SK-N-MC (cell line): ENCODE results near the gene PAM16.
A peak's percentile ranks its signal among the peaks of the same experiment; 100 is the strongest.

Experiments
- DNase-seq: peaks from one replicate; pipeline ENCODE4 v3.0.0-alpha.2; 2011; ENCODE audit warnings: low read depth, low spot score
- H3K27ac ChIP-seq: fragments of 200-600 bp; sonication (generic); 2 replicates; pipeline ENCODE4 v1.5.1; 2016; ENCODE audit warnings: mixed run types
- H3K36me3 ChIP-seq: fragments of 200-600 bp; sonication (generic); 2 replicates; pipeline ENCODE4 v1.6.1; 2017; ENCODE audit warnings: antibody characterized with exemption, low read length, mixed read lengths; ENCODE audit not compliant: insufficient read depth
- H3K4me3 ChIP-seq: fragments of 200-600 bp; sonication (generic); 2 replicates; pipeline ENCODE4 v1.5.1; 2016
- H3K9ac ChIP-seq: fragments of 200-600 bp; sonication (generic); 2 replicates; pipeline ENCODE4 v1.8.0; 2017; ENCODE audit warnings: mixed run types, mixed read lengths; ENCODE audit not compliant: insufficient read length
- H3K9me3 ChIP-seq: fragments of 200-600 bp; sonication (generic); 2 replicates; pipeline ENCODE4 v1.6.1; 2017; ENCODE audit warnings: low read depth, mild to moderate bottlenecking, antibody characterized with exemption, low read length, moderate library complexity, mixed read lengths
- EZH2 ChIP-seq: fragments of 200-600 bp; sonication (generic); IDR thresholded peaks from one replicate; pipeline ENCODE4 v1.6.1; 2017; ENCODE audit warnings: antibody characterized with exemption
- FOXP2 ChIP-seq: optimal IDR thresholded peaks from 2 replicates; pipeline ENCODE3; 2011; ENCODE audit warnings: mild to moderate bottlenecking, moderate library complexity; ENCODE audit not compliant: insufficient read depth; ENCODE audit errors: extremely low read length, control extremely low read depth
- POLR2AphosphoS5 ChIP-seq: IDR thresholded peaks from 2 replicates; pipeline ENCODE4 v1.6.1; 2012; ENCODE audit warnings: mild to moderate bottlenecking, low read depth, low read length, borderline replicate concordance

The PAM16 gene

GRCh38 chr16:4313563-4314531, 37.3 kb downstream of the PAM16 start:
- TF ChIP-seq EZH2 (no peak), FOXP2 (no peak), POLR2AphosphoS5 (no peak)
- Histone ChIP-seq H3K27ac (no peak overlapping the region), H3K9ac (no peak overlapping the region), H3K9me3 (no peaks in the 10 kb centered on the region), H3K4me3 (no peak overlapping the region), H3K36me3 (no peaks in the 10 kb centered on the region)
- no peak for DNase-seq

- no peak for DNase-seq
- Histone ChIP-seq H3K36me3 (no peaks in the 10 kb centered on the region), H3K9ac (no peak overlapping the region), H3K4me3 (no peak overlapping the region), H3K9me3 (no peaks in the 10 kb centered on the region), H3K27ac (no peak overlapping the region)
- TF ChIP-seq FOXP2 (no peak), EZH2 (no peak), POLR2AphosphoS5 (no peak)
These were observed 41.3 kb downstream of the PAM16 start for GRCh38 chr16:4309833-4310266.

- Histone ChIP-seq H3K9ac (no peak overlapping the region), H3K36me3 (no peaks in the 10 kb centered on the region), H3K4me3 (no peak overlapping the region), H3K27ac (0 out of 2 replicates have a peak overlapping the region, but pooled peaks have one; percentile 25), H3K9me3 (no peaks in the 10 kb centered on the region)
- DNase-seq, result no peak
- no peak for TF ChIP-seq EZH2
These were observed 41.9 kb downstream of the PAM16 start for GRCh38 chr16:4309102-4309832.

- Histone ChIP-seq H3K4me3 (peak overlapping the region; percentile 38; the same call in 1 of the 2 replicates), H3K9me3 (no peaks in the 10 kb centered on the region), H3K36me3 (no peaks in the 10 kb centered on the region), H3K27ac (peak overlapping the region; percentile 71), H3K9ac (no peak overlapping the region)
- no peak for TF ChIP-seq POLR2AphosphoS5
- TF ChIP-seq EZH2, result no peak
- no peak for TF ChIP-seq FOXP2
- peak; percentile 59 for DNase-seq
These were observed 43.7 kb downstream of the PAM16 start for GRCh38 chr16:4307215-4308037.

- H3K27ac ChIP-seq, result peak overlapping the region; percentile 71; the same call in 1 of the 2 replicates
- no peak overlapping the region for H3K9ac ChIP-seq
- DNase-seq, result no peak
- no peak for TF ChIP-seq FOXP2
- no peak for TF ChIP-seq EZH2
- TF ChIP-seq POLR2AphosphoS5, result no peak
- no peaks in the 10 kb centered on the region for H3K36me3 ChIP-seq
- no peak overlapping the region for H3K4me3 ChIP-seq
- H3K9me3 ChIP-seq, result no peaks in the 10 kb centered on the region
These were observed 44.5 kb downstream of the PAM16 start for GRCh38 chr16:4306470-4307214.

GRCh38 chr16:4303973-4304372, 47.1 kb downstream of the PAM16 start:
- Histone ChIP-seq H3K4me3 (no peak overlapping the region), H3K9me3 (no peaks in the 10 kb centered on the region), H3K36me3 (no peaks in the 10 kb centered on the region), H3K27ac (no peak overlapping the region), H3K9ac (no peak overlapping the region)
- TF ChIP-seq POLR2AphosphoS5 (no peak), FOXP2 (no peak), EZH2 (no peak)
- DNase-seq, result no peak

GRCh38 chr16:4301968-4302367, 49.2 kb downstream of the PAM16 start:
- H3K9me3 ChIP-seq, result no peaks in the 10 kb centered on the region
- TF ChIP-seq FOXP2, result no peak
- TF ChIP-seq POLR2AphosphoS5, result no peak
- no peak for TF ChIP-seq EZH2
- H3K36me3 ChIP-seq, result no peaks in the 10 kb centered on the region
- no peak overlapping the region for H3K9ac ChIP-seq
- H3K27ac ChIP-seq, result no peak overlapping the region
- no peak overlapping the region for H3K4me3 ChIP-seq
- no peak for DNase-seq
